GM18526 (cell line): ENCODE results near the gene GLT6D1.

Source experiments
- POLR2A ChIP-seq: IDR thresholded peaks from 3 replicates; pipeline ENCODE4 v1.6.1; 2011; ENCODE audit not compliant: insufficient read length; ENCODE audit errors: extremely low read depth

The GLT6D1 gene

DNA sequence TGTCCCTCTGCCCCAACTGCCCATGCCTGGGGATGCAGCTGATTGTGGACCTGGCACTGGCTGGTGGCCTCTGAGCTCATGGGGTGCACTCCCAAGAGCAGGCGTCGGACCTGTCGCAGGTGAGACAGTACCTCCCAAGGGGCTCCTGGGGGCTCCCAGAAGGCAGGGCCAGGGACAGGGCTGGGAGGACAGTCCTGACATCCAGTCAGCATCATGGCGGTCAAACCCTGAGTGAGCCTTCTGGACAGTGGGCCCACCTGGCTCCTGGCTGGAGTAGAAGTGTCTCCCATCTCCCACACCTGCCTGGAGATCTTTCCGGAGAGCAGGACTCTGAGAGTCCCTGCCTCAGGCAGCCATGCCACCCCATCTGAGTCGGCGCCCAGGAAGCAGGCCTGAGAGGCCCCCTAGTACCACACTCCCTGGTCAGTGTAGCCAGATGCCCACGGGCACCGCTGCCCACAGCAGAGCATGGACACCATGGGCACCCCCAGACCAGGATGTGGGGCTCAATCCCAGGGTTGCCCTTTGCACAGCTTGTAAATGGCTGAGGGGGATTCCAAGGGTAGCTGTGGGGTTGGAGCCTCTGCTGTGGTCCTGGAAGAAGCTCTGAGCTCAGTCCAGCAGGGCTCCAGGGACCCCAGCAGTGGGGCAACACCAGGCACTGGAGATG is 30.4 kb upstream of the GLT6D1 start:
- TF ChIP-seq POLR2A: no peak

DNA sequence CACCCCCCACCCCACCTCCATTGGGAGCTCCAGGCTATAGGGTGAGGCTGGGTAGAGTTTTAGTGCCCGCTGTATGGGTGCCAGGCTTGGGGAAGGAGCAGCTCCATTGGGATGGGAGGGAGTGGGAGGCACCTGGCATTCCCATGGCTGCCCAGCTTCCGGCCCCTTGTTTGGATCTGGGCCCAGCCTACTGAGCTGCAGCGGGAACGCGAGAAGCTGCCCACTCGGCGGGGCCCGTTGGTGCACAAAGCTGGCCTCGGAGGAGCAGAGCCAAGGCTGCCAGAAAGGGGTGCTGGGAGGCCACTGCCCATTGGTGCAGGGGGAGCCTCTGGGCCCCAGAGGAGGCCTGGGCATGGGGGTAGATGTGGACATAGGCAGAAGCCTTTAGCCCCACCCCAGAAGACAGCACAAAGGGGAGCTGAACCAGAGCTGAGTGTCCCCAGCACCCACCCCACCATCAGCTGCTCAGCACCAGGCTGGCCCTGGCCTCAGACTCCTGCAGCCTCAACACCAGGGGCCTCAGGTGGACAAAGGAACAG is 28.2 kb upstream of the GLT6D1 start:
- no peak for TF ChIP-seq POLR2A

DNA sequence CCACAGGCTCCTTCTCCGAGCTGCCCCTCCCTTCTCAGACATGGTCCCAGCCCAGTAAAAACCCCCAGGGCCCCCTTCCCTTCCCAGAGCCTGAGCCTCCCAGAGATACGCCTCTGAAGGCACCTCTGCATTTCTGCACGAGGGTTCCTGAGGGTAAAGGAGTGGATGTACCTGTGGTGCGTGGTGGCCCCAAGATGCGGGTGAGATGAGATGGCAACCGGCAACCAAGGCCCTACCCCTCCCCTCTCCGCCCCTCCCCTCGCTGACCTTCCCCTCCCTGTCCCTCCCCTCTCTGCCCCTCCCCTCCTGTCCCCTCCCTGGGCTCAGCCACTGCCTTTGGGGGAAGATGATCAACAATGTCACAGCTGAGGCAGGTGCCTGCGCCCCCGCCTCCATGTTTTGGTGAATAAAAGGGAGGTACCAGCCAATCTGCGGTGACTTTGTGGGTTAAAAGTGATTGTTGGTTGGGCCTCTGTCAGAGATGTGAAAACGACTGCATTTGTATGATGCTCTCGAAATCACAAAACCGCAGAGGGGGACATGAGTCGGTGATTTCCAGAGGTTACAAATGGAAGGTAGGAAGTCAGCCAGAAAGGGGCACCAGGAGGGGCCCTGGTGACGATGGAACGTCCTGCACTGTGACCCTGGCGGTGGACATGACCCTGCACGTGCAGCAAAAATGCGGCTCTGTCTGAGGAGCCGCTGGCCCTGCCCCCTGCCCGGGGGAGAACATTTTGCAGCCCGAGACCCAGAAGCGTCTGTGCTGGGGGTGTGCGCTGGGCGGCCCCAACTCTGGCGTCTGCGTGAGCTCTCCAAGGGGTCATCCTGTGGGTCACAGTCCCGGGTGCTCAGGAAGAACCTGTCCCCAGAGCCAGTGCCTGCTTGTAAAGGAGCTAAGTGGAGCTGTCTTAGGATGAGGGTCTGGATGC is 27.5 kb upstream of the GLT6D1 start:
- no peak for TF ChIP-seq POLR2A

DNA sequence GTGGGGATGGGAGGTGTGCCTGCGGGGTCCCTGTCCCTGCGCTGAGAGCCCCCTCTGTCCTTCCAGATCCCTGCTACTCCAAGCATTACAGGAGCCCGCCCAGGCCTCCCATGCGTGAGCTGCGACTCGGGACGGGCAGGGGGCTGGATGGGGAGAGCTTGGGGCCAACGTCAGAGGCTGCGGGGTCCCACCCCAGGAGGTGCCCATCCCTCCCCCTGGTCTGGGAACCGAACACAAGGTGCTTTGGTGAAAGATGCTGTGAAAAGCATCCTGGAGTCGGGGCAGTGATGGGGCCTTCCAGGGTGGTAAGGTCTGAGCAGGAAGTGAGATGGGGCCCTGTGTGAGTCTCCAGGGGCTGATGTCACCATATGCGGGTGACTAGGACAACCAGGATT is 26.5 kb upstream of the GLT6D1 start:
- no peak for TF ChIP-seq POLR2A

DNA sequence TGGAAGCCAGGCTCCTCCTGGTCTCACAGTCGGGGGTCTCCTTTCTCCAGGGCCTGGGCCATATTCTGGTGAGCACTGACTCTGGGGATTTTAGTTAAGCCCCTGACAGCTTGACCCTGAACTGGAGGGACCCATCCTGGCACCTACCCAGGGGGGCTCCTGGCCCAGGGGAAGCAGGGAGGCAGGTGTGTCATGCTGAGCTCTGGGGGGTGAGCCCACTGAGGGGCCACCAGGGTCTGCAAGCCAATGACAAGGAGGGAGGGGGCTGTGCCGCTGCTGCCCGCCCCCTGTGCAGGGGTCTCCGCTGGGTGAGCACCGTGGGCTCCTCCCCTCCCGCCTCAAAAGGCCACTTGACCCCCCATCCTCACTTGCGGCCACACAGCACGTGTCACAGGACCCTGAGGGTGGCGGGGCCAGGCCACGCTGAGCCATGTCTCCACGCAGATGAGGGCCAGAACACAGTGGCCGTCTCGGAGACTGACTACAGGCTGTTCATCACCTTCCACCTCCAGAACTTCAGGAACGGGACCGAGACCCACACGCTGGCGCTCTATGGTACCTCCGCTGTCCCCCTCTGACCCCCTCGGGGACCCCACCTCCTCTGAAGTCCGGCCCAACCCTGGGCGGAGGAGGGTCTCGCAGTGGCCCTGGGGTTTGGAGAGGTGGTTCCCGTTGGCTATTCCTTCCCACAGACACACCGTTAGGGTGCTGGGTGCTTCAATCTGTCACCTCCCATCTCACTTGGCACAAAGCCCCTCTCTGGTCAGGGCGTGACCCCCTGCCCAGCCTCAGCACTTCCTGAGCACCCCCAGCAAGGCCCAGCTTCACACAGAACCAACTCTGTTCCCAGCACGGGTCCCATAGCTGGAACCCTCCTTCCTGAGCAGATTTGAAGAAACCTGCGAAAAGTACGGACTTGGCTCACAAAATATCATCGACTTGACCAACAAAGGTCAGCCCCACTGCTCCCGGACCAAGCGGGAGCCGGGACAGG is 25.8 kb upstream of the GLT6D1 start:
- TF ChIP-seq POLR2A: no peak

DNA sequence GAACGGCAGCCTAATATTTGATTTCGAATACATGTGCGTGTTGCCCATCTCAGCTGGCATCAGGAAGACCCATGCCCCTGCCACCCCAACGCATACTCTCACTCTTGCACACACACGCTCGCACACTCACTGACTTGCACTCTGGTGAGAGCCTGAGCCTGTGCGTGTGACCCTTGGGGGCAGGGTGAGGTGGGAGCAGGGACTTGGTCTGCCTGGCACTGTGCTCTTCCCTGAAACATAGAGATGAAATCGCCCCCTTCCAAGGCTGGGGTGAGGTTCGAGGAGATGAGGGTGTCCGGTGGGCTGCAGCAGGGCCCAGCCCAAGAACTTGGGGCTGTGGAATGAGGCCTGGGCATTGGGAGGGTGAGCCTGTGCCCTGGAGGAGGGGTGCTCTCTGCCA is 24.9 kb upstream of the GLT6D1 start:
- no peak for TF ChIP-seq POLR2A

DNA sequence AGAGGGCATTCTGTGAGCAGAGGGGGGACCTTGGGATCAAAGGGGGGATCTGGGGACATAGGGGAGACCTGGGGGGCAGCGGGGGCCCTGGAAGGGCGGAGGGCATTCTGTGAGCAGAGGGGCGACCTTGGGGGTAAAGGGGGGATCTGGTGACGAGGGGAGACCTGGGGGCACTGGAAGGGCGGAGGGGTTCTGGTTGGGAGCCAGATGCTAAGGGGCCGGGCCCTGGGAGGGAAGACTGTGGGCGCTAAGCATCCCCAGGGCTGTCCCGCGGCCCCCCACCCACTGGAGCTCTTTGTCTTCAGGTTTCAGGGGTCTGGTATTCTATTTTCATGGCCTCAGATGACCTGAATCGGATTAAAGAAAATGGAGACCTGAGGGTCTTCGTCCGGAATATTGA is 24.5 kb upstream of the GLT6D1 start:
- TF ChIP-seq POLR2A: no peak

DNA sequence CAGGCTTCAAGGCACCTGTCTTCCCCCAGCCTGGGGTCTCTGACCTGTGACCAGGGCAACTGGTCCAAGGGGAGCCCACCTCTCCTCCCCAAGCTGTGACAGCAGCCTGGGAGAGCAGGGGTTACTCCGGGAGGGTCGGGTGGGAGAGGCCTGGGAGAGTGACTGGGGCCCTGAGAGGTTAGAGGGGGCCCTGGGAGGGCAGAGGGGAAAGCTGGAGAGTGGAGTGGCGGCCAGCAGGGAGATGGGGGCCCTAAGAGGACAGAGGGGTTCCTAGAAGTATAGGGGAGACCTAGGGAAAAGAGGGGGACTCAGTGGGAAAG is 24.1 kb upstream of the GLT6D1 start:
- no peak for TF ChIP-seq POLR2A

DNA sequence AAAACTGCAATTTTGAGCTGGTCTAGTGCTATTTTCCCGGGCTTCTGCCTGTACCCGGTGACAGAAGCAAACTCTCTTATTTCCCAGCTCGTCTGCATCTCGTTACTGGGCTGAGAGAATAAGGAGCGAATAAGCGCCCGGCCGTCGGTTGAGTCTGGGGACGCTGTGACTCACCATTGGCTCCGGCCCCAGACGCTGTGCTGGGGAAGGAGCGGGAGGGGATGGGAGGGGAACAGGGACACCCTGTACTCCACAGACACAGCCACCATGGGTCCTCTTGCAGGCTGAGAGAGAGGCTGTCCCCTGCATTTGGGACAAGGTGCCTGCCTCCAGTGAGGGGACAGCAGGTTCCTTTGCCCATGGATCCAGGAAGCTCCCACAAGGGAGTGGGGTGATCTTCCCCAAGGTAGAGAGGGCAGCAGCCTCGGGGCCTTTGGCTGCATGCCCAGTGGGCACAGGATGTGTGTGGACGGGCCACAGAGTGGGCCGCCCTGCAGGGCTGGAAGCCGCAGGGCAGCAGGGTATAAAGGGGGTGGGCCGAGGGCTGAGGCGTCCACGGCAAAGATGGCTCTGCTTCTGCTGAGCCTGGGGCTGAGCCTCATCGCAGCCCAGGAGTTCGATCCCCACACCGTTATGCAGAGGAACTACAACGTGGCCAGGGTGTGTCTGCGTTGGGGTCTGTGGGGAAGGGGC is 23.6 kb upstream of the GLT6D1 start, which contains the start of gene LCN9:
Gene LCN9, plus strand, starts transcription at position 552 of the 693 bp plus-strand sequence. Its CDS starts 13 bp downstream, at position 565.
- no peak for TF ChIP-seq POLR2A

DNA sequence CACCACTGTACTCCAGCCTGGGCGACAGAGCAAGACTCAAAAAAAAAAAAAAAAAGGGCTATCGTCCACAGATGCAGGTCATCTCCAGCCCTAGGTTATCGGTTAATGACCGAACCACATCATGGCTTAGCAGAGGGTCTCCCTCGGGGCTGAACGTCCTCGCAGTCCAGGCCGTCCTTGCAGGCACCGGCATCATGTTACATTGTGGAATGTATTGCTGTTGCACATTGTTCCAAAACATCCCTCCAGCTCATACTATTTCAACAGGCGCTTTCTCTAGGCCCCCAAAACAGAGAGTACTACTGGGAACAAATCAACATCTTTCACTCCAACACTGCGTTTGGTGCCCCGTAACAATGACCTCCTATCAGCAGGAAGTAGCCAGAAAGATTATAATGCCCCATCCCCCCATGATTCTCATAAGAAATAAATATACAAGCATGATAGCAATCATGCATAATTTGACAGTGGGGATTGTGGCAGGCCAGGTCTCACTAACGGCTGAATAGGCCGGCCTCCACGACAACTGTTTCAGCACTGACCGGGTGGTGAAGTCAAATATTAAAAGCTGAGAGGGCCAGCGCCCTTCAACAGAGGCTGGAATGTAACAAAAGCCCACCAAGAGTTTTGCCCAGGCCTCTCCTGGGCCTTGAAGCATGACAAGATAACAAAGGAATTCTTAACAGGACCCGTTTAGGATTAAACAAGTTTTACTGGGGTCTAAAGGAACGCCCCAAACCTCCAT is 22.6 kb upstream of the GLT6D1 start:
- TF ChIP-seq POLR2A: no peak

DNA sequence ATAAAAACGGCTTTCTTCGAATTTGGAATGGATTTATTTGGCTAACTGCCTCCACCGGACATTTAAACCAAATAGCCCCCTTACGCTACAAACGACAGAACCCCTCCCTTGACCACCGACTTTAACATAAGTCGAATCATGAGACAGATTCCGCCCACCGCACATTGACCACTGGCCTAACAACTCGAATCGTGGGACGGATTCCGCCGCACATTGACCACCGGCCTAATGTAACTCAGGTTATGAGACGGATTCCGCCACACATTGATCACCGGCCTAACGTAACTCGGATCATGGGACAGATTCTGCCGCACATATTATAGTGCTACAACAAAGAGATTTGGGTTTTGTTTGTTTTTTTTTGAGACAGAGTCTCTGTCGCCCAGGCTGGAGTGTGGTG is 21.1 kb upstream of the GLT6D1 start:
- no peak for TF ChIP-seq POLR2A

DNA sequence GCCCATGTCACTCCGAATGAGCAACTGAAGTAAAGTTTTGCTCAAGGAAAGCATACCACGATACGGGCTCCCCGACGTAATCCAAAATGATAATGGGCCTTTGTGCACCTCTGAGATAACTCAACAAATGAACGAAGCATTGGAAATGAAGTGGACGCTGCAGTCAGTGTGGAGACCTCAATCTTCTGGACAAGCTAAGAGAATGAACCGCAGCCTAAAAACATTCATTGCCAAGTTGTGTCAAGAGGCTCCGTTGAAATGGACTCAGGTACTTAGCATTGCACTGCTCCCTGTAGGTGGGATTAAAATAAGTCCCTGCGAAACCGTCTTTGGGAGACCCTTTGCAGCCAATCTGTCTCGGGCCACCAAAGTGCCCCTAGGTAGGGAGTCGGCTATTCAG is 19.9 kb upstream of the GLT6D1 start:
- TF ChIP-seq POLR2A: no peak

DNA sequence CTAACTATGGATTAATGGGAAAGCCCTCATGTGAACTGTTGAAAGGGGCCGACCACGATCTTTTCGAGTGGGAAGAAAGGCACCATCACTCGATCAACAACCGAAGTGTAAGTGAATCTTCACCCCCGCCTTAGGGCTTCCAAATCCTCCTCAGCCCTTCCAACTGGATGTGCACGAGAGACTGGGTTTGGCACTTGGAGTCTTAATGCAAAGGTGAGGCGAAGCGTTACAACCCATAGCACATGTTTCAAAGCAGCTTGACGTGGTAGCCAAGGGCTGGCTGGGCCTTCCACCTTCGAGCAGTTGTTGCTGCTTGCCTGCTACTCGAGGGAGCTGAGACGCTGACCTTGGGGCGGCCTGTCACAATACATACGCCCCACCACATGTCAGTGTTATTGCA is 18.1 kb upstream of the GLT6D1 start:
- no peak for TF ChIP-seq POLR2A

DNA sequence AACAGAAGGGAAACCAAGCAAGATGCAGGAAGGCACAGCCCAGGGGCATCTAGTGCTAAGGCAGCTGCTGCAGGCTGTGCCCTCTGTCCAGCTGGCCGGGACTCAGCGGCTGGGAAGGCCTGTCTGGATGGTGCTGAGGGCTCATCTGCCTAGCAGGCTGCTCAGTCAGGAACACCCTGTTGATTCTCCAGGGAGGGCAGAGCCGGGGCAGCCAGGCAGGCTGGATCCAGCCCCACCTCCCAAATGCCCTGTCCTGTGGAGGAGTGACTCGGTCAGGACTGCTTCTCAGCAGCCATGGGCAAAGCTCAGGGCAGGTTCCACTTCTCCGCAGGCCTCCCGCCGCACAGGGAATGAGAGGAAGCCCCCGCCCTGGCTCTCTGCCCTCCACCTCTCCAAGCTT is 16.0 kb upstream of the GLT6D1 start:
- no peak for TF ChIP-seq POLR2A
